Upper lobe of right lung (tissue), 1 donor: ENCODE data around the gene TSSK2. TPM values are rescaled to one million over a fixed set of nuclear protein-coding genes. Genes with fewer than 3 reads are reported as not detected.

ENCODE experiments used
- ATAC-seq: fragments of 200-7000 bp; cut with Tn5 transposase; one replicate; pipeline ENCODE4 v1.9.1; 2020; ENCODE audit warnings: mild to moderate bottlenecking, moderate library complexity
- DNase-seq: peaks from one replicate; pipeline ENCODE4 v3.0.0-alpha.2; 2020
- H3K27ac ChIP-seq: fragments of 200-600 bp; one replicate; pipeline ENCODE4 v1.8.0; 2022
- H3K27me3 ChIP-seq: fragments of 200-600 bp; one replicate; pipeline ENCODE4 v1.8.0; 2022; ENCODE audit warnings: mild to moderate bottlenecking
- H3K36me3 ChIP-seq: fragments of 200-600 bp; one replicate; pipeline ENCODE4 v1.8.0; 2022
- H3K4me1 ChIP-seq: fragments of 200-600 bp; one replicate; pipeline ENCODE4 v1.8.0; 2022
- H3K4me3 ChIP-seq: fragments of 200-600 bp; one replicate; pipeline ENCODE4 v1.8.0; 2022; ENCODE audit warnings: mild to moderate bottlenecking
- H3K9me3 ChIP-seq: fragments of 200-600 bp; one replicate; pipeline ENCODE4 v1.8.0; 2022
- intact Hi-C: fragments of 100-400 bp; cut with DNase I; formaldehyde crosslinking; loops from one replicate; pipeline ENCODE4 v1.11.0; 2022
- total RNA-seq: library from RNA; stranded (reverse); fragmentation: NEBNext Ultra II Directional; extraction: Animal tissue kit (Norgen Biotek cat#: 25700); gene quantifications from one replicate; pipeline ENCODE4 v1.2.1, GENCODE V29; 2021
- TF ChIP-seq, protein P1 (sequence below): fragments of 200-600 bp; IDR thresholded peaks from one replicate; pipeline ENCODE4 v1.8.0; 2022; ENCODE audit warnings: antibody characterized with exemption
- donor health status: DM: no; HTN: yes; CAD: no; lungs with severe emphysema.

The TSSK2 gene
- total RNA-seq, 1 donor from 2014 or later = not detected

DNA sequence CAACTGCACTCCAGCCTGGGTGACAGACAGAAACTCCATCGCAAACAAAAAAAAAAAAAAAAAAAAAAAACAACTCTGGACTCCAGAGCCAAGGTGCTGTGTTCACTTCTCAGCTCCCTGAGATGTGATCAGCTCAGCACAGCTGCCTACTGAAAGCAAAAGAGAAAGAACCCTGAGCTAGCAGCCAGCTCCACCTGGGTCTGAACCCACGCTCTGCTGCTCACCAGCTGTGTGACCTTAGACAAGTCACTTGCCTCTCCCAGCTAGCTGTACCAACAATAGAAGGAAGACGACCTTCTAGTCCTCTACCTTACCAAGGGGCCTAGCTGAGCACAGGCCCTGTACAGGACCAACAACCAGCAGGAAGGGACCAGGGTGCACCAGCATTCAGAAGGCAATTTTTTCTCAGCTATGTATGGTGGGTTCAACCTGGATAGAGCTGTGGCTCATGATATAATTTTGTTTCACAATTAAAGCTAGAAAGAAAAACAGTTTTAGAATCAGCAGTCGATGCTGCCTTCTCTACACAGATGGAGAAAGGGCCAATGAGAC lies 12.7 kb upstream of the TSSK2 start:
- H3K27me3 ChIP-seq = no peaks in the 10 kb centered on the region
- no peak for ATAC-seq
- peak; percentile 26 for DNase-seq
- H3K27ac ChIP-seq = no peak overlapping the region
- H3K36me3 ChIP-seq = no peaks in the 10 kb centered on the region
- H3K4me1 ChIP-seq = peaks cover 56% of the 10 kb centered on the region
- TF ChIP-seq, protein P1, sequence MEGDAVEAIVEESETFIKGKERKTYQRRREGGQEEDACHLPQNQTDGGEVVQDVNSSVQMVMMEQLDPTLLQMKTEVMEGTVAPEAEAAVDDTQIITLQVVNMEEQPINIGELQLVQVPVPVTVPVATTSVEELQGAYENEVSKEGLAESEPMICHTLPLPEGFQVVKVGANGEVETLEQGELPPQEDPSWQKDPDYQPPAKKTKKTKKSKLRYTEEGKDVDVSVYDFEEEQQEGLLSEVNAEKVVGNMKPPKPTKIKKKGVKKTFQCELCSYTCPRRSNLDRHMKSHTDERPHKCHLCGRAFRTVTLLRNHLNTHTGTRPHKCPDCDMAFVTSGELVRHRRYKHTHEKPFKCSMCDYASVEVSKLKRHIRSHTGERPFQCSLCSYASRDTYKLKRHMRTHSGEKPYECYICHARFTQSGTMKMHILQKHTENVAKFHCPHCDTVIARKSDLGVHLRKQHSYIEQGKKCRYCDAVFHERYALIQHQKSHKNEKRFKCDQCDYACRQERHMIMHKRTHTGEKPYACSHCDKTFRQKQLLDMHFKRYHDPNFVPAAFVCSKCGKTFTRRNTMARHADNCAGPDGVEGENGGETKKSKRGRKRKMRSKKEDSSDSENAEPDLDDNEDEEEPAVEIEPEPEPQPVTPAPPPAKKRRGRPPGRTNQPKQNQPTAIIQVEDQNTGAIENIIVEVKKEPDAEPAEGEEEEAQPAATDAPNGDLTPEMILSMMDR = no peak
- H3K4me3 ChIP-seq = no peak overlapping the region
- intact Hi-C loops = no loop called here
- H3K9me3 ChIP-seq = no peaks in the 10 kb centered on the region

DNA sequence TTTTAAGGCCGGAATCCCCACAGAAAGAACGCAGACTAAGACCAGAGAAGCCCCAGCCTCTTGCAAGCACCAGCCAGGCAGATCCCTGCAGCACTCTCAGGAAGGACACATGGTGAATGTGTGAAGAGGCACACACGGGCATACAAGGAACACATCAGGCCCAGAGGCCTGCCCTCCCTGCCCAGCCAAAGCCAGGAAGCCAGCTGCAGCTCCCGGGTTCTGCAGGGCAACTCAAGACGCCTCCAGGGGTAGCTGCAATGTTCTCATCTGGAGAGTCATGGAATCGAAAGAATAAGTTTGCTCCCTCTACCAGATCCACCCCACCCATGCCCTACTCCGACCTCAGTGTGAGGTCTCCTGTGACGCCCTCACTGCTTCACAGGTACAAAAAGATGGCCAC lies 11.2 kb upstream of the TSSK2 start:
- Histone ChIP-seq H3K4me1 (peaks cover 54% of the 10 kb centered on the region), H3K4me3 (no peak overlapping the region), H3K9me3 (no peaks in the 10 kb centered on the region), H3K36me3 (no peaks in the 10 kb centered on the region), H3K27ac (peak overlapping the region; percentile 24), H3K27me3 (no peaks in the 10 kb centered on the region)
- intact Hi-C loops = no loop called here
- DNase-seq (no peak), ATAC-seq (no peak)
- TF ChIP-seq, protein P1 = no peak

DNA sequence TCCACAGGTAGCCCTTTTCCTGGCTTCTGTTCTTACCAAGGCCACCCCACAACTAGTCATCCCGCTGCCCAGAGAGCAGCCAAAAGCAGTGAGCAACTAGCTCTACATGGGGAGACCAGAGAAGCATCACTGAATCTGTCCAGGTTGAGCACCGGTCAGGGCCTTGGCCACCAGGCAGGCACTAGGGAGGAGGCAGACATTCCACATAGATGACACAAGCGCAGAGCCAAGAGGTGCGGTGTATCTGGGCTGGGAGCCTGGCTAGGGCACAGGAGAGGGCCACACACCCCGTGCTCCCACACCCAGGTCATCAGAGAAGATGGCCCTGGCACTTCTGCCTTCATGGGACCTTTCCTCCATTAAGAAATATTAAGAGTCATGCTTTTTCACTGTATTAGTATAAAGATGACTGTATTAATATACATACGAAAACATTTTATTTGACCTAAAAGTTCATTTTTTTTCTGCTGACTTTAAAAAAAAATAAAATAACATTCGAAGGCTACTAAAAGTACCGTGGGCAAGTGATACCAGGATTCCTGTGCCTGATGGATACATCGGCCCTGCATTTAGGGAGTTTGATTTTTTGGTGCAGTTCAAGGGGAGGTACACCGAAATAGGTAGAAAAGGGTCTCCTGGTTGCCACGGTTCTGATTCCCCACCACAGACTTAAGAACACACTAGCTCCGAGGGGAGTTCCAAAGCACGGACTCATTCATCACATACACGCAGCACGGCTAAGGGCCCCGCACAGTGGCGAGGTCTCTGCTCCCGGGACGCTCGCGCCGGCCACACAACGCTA lies 10.1 kb upstream of the TSSK2 start:
- Histone ChIP-seq H3K4me3 (peak overlapping the region; percentile 90), H3K9me3 (no peaks in the 10 kb centered on the region), H3K27ac (peak overlapping the region; percentile 92), H3K4me1 (peaks cover 53% of the 10 kb centered on the region), H3K27me3 (no peaks in the 10 kb centered on the region), H3K36me3 (no peaks in the 10 kb centered on the region)
- ATAC-seq (peak; percentile 61), DNase-seq (peak; percentile 79)
- TF ChIP-seq, protein P1 = no peak
- intact Hi-C loops = no loop called here

DNA sequence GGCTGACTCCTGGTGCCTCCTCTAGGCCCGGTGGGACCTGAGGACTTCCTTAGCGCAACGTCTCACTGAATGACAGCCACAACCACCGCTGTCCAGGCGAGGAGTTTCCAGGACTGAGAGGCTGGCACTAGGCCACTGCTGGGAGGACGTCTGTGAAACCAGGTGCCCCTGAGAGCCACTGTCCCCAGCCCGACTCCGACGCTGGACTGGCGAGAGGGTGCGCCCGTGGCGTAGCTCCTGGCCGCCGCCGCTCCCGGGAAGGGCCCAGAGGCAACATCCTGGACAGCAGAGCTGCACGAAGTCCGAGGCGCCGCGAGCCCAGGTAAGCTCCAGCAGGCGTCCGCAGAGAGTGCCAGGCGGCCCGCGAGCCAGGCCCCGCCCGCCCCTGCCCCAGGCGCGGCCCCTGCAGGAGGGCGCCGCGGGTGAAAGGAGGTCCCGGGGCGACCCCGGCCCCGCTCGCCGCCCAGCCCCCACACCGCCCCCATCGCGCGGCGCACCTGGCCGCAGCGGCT lies 9.4 kb upstream of the TSSK2 start:
- Histone ChIP-seq H3K27me3 (no peaks in the 10 kb centered on the region), H3K4me1 (peaks cover 46% of the 10 kb centered on the region), H3K4me3 (peak overlapping the region; percentile 90), H3K27ac (peak overlapping the region; percentile 92), H3K9me3 (no peaks in the 10 kb centered on the region), H3K36me3 (no peaks in the 10 kb centered on the region)
- peak; percentile 84 for DNase-seq
- ATAC-seq = peak; percentile 40
- TF ChIP-seq, protein P1 = no peak
- intact Hi-C loops = no loop called here

DNA sequence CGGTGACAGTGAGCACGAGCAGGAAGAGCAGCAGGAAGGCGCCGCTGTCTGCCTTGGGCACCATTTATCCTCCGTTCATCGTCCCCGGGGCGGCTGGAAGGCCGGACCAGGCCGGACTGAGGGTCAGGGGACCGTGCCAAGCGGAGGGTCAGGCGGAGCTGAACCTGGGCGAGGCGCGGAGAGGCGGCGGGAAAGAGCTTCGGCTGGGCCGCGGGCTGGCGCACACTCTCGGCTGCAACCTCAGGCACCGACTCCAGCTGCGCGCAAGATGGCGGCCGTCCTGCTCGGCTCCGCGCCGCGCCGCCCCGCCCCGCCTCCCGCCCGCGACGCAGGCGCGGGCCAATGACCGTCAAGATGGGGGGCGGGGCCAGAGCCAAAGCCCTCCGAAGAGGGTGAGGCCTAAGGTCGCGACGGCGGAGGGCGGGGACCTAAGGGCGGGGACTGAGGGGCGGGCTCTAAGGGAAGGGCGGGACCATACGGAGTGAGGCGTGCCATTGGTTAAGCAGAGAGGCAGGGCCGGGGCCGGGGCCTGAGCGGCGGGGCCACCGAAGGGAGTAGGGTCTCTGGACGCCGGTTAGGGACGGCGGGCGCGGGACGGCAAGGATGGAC lies 8.9 kb upstream of the TSSK2 start, which contains the start of gene DGCR2:
TSS of gene DGCR2 (minus strand) at position 270 of the 609 bp plus-strand sequence. CDS start at position 64, 206 bp downstream.
- Histone ChIP-seq H3K36me3 (no peaks in the 10 kb centered on the region), H3K27ac (peak within 1 kb of the TSS; percentile 92), H3K4me1 (peaks cover 41% of the 10 kb centered on the region), H3K4me3 (peak within 1 kb of the TSS; percentile 90), H3K27me3 (no peaks in the 10 kb centered on the region), H3K9me3 (no peaks in the 10 kb centered on the region)
- peak; percentile 96 for ATAC-seq
- DNase-seq = peak; percentile 99
- intact Hi-C loops = no loop called here
- TF ChIP-seq, protein P1 = no peak
